HG03066 (cell line): ENCODE measurements around the gene MID2.
"Not testable (repeated sequence)": the region's sequence is repeated elsewhere in the genome, so short reads cannot be mapped to it uniquely, and the experiment has no call there.

ENCODE experiments used
- ATAC-seq: cut with Tn5 transposase; IDR thresholded peaks from one replicate; pipeline ENCODE4 v1.9.1; 2021; ENCODE audit warnings: low read depth; ENCODE audit not compliant: unreplicated experiment

Gene MID2

GRCh38 chrX:107842715-107843400, 17.2 kb downstream of the MID2 start:
- no peak for ATAC-seq

GRCh38 chrX:107845625-107846024, 20.0 kb downstream of the MID2 start:
- no peak for ATAC-seq

- no peak for ATAC-seq
These were observed 22.9 kb downstream of the MID2 start for GRCh38 chrX:107848591-107848990.

- ATAC-seq, result no peak
These were observed 24.2 kb downstream of the MID2 start for GRCh38 chrX:107849747-107850421.

- ATAC-seq, result no peak
These were observed 24.7 kb downstream of the MID2 start for GRCh38 chrX:107850422-107850765.

GRCh38 chrX:107851215-107851614, 25.5 kb downstream of the MID2 start:
- no peak for ATAC-seq

GRCh38 chrX:107851665-107852064, 26.0 kb downstream of the MID2 start:
- ATAC-seq, result not testable (repeated sequence)

GRCh38 chrX:107856289-107856688, 30.6 kb downstream of the MID2 start:
- ATAC-seq, result no peak

- not testable (repeated sequence) for ATAC-seq
These were observed 31.4 kb downstream of the MID2 start for GRCh38 chrX:107857041-107857440.

GRCh38 chrX:107857837-107858236, 32.2 kb downstream of the MID2 start:
- ATAC-seq, result no peak

GRCh38 chrX:107861056-107861455, 35.4 kb downstream of the MID2 start:
- no peak for ATAC-seq

GRCh38 chrX:107871136-107871535, 45.5 kb downstream of the MID2 start:
- no peak for ATAC-seq

- no peak for ATAC-seq
These were observed 52.4 kb downstream of the MID2 start for GRCh38 chrX:107878106-107878505.

- no peak for ATAC-seq
These were observed 54.5 kb downstream of the MID2 start for GRCh38 chrX:107880054-107880610.

- no peak for ATAC-seq
These were observed 68.4 kb downstream of the MID2 start for GRCh38 chrX:107894038-107894437.

GRCh38 chrX:107902721-107903120, 77.1 kb downstream of the MID2 start:
- ATAC-seq, result no peak

- ATAC-seq, result no peak
These were observed 79.7 kb downstream of the MID2 start for GRCh38 chrX:107905366-107905765.

GRCh38 chrX:107924136-107924746, 98.6 kb downstream of the MID2 start:
- no peak for ATAC-seq

GRCh38 chrX:107934262-107934661, 108.6 kb downstream of the MID2 start:
- ATAC-seq, result no peak

GRCh38 chrX:107935200-107935599, 109.5 kb downstream of the MID2 start:
- ATAC-seq, result no peak

GRCh38 chrX:107935664-107936433, 110.2 kb downstream of the MID2 start:
- no peak for ATAC-seq
